Measurements from ENCODE around the gene NANOS1.

GRCh38 chr10:118993214-118993613, 36.3 kb upstream of the NANOS1 start:
- TF ChIP-seq SPI1 (IDR thresholded peaks at IDR 0.05; ENCODE audit: low read depth, low read length) (no peak), POLR2AphosphoS5 (IDR thresholded peaks at IDR 0.05; ENCODE audit: low read depth, low read length) (no peak), POLR2A (IDR thresholded peaks at IDR 0.05; ENCODE audit: low read depth, low read length) (no peak), TAF1 (IDR thresholded peaks at IDR 0.05; ENCODE audit: low read depth, low read length) (no peak), PAX5 (IDR thresholded peaks at IDR 0.05; ENCODE audit: insufficient read depth, low read length, severe bottlenecking) (no peak)
